ENCODE measurements around the gene YAP1.

The YAP1 gene

DNA sequence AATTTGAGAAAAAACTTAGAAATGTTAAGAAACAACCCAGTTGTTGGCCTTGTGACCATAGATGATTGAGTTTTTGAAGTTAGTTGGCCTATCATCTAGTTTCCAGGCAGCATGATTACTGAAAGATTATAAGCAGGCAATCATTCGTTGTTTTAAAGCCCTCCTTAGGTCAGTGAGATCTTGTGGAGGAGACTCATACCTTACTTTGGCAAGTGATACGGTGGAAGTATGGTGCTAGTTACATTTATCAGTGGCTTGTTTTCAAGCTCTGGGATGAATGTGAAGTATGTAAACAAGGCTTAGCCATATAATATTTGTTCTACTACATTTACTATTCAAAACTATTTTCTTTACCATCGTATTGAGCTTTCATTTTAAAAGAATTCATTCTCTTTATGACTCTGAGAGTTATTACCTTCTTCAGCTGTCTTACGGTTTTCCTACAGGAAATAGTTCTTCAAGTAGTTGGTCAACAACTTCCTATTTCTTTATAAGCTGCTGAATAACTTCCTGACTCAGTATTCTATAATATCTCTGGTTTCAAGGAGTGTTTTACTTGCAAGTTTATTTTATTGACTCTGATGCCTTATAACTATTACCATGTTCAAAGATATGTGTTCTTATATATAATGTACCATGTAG lies 7.3 kb downstream of the YAP1 start:
- no peak for DNase-seq

DNA sequence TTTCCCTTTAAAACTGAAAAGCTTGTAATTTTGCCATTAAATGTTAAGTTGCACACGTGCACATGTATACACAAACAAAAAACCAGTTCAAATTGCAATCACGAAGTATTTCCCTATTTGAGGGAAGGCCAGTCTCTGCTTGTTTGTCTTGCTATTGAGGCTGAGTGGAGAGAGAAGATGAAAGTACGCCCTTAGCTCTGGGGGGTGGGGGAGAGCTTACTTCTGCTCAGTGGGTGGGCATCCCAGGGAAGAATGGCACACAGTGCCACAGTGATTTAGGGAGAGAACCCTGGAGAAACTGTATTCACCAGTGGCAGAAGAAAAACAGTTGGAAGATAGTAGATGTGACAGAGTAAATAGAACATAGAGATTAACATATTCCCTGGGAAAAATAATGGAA lies 8.7 kb downstream of the YAP1 start:
- no peak for DNase-seq

DNA sequence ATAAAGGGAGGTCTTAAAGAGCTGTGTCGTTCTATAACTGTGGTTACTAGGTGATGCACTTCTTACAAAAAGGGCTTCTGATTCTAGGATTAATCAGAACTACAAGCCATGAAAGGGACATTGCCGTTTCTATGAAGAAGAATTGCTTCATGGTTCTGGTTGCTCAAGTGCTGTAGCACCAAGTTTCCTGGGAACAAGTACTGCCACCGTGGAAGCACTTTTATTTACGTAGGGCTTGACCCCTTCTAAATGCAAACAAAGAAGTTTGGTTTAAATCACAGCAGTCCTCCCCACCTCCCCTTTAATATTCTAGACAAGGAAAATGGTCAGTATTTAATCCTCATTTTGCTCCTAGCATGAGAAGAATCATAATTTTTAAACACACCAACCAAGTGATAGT lies 9.8 kb downstream of the YAP1 start:
- DNase-seq = no peak

DNA sequence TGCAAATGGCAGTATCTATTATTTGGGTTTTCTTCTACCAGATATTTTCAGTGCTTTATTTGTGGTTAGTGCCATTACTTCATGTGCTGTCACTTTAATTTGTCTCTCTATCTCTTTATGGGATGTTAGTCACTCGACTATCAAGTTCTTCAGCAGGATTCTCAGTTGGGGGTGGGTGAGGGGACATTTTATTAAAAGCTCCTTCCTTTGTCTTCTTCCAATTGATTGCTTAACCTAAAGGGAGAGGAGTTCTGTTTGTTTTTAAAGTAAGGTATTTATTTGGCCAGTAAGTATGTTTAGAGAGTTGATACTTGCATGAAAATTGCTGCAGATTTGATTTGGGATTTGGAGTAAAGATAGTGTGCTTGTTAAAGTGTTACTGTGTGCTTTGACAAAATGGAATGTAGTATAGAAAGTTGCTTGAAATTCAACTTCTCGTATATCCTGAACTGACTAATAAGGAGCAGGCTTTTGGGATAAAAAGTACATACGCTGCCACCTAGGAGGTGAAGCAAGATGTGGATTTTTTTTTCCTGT lies 10.3 kb downstream of the YAP1 start:
- DNase-seq = no peak

DNA sequence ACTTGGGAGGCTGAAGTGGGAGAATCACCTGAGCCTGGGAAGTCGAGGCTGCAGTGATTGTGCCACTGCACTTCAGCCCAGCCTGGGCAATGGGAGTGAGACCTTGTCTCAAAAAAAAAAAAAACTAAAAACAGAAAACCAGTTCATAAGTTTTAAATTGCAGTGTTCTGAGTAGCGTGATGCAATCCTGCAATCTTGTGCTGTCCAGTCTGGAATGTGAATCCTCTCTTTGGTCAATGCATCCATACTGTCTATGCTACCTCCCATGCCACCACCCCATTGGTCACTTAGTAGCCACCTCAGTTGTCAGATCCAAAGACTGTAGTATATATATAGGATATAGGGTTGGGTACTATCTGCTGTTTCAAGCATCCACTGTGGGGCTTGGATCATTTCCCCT lies 11.1 kb downstream of the YAP1 start:
- DNase-seq = no peak

DNA sequence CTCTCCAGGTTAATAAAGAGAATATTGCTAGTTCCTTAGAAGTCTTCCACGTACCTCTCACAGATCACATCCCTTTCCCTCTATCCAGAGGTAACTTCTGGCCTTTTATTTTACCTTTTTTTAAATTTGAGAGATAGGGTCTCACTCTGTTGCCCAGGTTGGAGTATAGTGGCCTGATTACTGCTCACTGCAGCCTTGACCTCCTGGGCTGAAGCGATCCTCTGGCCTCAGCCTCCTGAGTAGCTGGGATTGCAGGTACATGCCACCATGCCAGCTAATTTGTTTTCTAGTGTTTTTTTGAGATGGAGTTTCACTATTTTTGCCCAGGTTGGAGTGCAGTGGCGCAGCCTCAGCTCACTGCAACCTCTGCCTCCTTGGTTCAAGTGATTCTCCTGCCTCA lies 24.4 kb downstream of the YAP1 start:
- no peak for DNase-seq

DNA sequence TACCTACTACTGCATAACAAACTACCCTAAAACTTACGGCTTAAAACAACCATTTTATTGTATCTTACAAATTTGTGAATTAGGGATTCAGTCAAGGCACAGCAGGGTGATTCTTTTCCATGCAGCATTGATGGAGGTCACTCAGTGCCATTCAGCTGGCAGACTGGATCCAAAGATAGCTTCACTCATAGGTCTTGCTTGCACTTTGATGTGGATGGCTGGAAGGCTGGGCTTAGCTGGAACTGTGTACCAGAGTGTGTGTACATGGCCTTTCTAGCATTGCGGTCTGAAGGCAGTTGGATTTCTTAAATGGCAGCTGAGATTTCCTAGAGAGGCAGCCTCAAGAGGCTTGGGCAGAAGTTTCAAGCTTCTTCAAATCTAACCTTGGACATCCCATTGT lies 25.0 kb downstream of the YAP1 start:
- DNase-seq = no peak

DNA sequence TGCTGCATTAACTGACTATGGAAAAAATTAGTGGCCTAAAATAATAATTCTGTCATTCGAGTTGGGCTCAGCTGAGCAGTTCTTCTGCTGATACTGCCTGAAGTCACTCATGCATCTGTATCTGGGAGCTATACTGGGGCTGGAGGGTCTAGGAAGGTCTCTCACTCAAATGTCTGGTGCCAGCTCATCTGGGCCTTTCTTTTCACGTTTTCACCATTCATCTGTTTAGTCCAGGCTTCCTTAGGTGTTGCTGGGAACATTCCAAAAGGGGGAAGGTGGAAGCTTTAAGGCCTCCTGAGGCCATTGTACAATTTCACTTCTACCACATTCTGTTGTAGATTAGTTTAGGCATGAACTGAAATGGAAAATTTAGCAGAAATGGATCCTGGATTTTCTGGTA lies 28.0 kb downstream of the YAP1 start:
- DNase-seq = no peak

DNA sequence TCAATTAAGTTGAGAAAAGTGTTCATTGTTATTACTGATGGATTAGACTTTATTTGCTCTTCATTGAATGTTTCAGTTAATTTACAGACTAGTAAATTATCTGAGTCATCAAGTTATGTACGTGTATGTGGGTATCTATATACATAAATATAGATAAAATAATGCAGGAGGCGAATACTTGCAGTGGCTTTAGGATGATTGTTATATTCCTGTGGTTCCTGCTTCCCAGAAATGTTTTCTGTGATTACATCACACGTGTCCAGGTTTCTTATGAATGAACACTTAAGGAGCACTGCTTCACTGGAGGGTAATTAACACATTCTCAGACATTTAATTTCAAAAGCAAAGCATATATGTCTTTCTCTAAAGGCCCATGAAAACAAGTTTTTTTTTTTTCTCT lies 28.4 kb downstream of the YAP1 start:
- no peak for DNase-seq

DNA sequence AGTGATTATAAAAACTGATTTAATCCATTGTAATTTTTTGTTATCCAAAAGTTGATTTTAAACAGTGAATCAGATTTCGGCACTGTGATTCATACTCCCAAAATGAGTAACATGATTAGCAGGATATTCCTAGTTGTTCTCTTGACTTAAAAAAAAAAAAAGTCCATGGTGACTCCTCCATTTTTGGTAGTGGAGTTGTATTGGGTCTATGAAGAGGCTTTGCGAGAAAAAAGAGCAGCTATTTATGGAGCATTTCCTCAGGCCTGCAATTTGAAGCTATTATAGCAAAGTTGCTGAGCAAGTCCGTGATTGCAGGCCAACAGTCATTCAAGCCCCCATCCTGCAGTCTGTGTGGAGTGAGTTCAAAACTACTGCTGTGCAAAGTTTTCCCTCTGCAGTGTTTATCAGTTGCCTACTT lies 28.8 kb downstream of the YAP1 start:
- no peak for DNase-seq

DNA sequence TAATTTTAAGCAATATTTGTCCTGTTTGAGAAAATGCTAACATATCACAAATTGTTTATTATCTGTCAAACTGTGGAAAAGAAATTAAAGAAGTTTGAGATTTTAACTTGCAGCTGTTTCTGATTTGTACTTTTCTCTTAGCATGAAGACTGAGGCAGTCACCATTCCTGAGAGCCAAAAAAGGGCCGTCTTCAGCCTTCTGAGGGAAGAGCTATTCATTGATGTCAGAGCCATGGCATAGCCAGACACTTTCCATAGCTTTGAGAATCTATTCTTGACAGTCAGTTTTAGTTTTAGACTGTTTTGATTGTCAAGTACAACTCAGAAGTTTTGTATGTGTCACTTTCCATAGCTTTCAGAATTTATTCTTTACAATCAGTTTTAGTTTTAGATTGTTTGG lies 32.1 kb downstream of the YAP1 start:
- DNase-seq = no peak

DNA sequence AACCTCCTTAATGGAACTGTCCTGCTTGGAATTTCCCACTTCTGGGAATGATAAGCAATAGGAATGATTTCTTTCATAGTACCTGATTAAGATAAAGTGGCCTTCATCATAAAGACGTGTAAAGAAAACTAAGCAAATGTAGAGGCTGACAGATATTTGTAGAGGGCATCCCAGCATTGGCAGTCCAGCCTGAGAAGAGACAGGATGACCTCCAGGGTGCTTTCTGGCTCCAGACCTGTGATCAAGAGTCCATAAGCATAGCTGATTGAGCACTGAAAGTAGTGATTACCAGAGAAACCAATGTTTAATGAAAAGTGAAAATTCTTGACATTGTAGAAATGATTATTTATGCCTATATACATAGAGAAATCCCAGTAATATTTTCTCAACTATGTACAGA lies 33.6 kb downstream of the YAP1 start:
- no peak for DNase-seq

DNA sequence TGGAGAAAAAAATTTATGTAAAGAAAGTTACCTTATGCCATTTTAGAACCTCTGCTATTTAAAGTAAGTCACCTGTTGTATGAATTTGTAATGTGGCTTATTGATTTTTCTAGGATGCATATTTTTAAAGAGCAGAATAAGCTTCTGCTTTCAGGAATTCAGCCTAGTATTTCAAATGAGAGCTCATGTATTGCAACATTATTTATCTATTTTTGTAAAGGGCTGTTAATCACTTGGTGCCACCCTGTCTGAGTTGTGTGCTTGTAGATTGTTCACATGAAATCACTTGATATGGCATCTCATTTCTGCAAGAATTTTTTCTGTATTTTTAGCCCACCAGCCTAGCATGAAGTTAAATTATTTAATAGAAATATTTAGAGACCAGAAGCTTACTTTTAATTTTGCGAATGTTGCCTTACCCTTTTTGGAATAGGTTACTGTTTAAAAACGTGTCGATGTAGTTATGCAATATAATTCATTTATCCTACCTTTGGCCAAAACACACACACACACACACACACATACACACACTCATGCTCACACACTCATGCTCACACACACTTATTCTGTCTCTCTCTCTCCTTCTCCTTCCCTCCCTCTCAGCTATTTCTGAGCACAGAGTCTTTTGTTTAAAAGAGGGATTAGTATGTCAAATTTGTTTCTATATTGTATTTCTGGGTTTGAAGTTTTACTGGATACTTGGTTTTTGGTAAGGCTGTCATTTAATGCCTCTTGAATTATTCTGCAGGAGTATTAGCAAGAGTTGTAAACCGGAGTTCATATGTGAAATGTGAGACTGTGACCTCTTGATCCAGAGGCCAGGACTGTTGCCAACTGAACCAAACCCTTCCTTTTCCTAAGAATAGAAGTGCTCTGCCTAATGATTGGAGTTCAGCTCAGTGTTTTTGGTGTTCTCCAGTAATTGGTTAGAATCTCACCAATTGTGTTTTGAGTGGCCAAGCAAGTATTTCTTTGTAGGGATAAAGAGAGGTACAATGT lies 34.4 kb downstream of the YAP1 start:
- no peak for DNase-seq

DNA sequence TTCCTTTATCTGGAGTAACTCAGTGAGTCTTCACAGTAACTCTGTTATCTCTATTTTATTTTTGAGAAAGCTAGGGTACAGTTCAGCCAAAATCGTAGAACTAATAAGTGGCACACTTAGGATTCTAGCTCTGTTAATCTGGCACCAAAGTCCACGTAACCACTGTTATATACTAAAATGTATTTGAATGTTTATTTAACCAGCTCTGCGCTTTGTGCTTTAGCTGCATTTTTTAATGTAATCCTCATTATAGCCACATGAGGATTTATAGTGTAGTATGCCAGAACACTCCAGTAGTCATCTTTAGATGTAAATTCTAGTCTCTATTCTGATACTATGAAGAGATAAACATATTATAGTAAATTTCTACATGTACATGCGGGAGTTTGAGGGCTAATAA lies 36.8 kb downstream of the YAP1 start:
- DNase-seq = no peak

DNA sequence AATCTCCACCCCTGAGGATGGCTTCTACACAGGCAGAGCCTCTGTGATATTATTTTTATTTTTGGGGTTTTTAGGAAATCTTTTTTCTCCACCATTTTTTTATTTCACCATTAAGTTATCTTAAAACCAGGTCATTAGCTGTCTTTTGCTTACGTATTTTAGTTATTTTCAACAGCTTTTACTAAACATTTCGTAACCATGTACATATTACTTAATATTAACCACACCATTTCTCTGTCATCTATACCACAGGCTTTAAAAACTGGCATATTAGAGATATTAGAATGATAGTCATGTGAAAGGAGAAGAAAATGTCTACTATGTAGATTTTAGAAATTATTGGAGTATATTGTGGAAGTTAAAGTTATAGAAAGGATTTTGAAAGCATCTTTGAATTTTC lies 37.4 kb downstream of the YAP1 start:
- DNase-seq = no peak

DNA sequence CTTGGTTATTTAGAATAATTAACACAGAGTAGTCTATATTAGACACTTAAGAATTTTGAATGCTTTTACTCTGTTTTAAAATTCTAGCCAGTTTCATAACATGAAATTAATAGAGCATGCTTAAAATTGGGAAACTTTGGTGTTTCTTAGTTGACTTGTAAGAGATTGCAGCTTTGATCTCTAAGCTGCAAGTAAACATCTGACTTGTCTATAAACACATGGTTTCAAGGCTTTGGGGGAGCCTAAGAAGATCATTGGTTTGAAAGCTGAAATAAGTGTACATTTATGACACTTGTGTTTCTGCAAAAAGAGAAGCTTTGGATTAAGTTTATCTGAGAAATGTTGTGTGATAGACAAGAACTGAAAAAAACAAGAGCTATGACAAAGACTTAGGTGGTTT lies 37.8 kb downstream of the YAP1 start:
- no peak for DNase-seq

DNA sequence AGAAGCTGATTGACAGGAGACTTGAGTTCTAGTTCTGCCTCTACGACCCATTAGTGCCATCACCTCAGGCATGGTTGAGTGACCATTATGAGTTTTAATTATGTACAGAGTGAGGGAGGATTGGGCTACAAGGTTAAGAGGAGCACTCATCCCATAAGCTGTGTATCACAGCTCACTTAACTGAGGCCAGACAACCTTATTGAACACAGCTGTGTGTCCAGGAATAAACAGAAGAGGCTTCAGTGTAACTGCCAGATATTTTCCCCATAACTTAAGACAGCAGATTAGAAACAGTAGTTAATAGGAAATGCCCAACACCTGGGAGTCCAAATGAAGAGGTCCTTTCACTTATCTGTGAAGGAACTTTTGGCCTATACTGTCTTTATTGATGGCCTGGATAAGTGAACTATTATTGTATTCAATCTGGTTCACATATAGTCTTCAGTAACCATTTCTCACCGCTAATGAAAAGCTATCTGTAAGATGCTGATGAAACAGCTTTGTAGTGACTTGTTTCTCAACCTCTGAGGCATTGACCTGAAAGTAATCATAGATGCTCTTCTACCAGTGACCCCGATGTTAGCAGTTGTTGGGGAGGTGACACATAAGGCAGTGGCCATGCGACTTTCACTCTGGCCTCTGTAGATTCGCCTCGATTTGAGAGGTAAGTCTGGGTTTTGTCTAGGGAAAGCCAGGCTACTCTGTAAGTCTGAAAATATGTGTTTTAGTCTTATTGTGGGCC lies 41.7 kb downstream of the YAP1 start:
- DNase-seq = no peak

DNA sequence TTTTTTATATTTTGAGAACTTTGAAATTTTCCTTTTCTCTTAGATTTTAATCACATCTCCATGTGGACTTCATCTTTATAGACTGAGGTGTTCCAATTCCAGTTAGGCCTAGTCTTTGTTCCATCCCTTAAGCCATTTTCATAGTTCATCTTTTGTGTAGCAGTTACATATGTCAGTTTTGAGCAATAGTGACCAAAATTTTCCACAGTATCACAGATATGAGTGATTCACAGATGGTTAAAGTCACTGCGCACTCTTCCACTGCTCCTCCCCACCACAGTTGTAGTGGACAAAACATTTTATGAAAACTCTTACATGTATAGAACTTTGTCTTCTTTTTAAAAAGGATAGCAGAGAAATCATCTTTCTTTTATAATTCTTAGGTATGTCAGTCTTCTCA lies 42.8 kb downstream of the YAP1 start:
- no peak for DNase-seq

DNA sequence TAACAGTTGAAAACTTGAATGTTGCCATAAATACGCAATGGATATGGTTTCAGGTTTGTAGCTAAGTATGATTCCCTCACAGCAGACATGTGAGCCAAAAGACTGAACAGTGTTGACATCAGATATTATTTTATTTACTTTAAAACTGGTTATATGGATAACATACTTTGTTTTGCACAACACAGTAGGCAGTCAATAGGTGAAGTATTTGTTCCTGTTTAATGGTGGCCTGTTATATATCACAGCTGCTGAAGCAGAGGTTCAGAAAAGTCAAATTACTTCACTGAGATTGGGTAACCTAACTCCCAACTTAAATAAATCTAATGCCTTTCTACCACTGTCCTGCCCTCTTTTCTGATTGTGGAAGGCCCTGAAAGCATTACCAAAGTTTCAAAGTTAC lies 44.6 kb downstream of the YAP1 start:
- no peak for DNase-seq

DNA sequence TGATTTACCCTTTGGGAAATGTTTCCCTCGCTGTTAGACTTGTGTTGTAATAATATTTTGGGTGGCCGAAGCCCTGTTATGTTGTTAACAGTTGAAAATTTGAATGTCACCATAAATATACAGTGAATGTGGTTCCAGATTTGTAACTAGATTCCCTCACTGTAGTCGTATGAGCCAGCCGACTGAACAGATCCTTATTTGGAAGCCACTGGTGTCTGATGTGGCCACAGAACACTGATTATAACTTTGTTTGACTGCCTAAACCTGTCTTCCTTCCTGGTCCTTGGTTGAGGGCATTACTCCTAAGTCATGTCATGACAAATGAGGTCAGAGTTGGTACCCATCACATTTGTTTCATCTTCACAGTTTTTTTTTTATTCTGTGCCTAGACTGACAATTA lies 45.4 kb downstream of the YAP1 start:
- DNase-seq = no peak

DNA sequence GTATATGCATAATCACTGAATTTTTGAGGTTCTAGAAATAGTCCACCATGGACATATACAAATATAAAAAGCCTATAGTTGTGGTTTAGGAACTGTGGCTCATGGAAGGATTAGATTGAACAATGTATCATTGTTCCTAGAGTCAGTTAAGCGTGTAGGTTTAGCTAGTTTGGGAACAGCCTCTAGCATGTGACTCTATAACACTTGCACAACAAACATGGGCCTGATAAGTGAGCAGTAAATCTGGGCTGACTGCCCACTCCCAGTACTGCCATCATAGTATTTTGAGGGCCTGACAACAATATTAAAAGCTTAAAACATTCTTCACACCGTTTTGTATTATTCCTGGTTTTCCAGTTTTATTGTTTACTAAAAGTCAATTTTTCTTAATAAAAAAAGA lies 47.0 kb downstream of the YAP1 start:
- no peak for DNase-seq

DNA sequence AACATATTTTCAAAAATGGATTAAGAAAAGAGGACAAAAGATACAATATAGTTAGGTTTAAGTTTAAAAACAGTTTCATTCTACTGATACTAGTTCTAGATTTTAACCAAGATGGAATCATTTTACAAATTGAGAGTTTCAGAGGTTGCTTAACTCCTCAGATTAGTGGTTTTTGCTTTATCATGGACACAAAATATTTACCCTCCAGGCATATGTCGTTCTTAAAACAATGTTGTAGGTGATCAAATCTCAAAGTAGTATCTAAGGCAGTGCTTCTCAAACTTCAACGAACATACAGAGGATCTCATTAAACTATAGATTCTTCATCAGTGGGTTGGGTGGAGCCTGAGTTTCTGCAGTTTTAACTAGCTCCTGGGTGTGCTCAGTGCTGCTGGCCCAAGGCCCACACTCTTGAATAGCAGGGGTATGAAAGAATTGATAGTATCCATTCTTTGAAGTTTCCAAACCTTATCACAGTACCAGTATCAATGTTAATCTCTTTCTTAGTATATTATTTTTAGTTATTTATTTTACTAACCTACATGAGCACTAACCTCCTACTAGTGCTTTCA lies 48.0 kb downstream of the YAP1 start:
- no peak for DNase-seq

DNA sequence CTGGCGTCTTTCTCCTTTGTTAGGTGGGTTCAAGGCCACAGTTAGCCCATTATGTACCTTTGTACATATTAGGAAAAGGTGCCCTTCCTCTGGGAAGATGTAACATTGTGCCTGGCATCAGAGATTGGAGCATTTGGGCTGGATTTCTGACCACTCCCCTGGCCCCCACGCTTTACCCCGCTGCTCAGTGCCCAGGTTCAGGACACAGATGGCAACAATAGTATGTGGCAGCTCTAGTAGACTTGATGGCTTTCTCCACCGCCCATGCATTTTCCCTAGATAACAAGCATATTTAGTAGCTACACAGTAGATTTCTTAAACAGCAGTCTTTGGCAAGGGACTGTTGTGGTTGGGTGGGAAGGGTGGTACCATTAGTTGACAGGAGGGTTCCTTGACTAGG lies 53.1 kb downstream of the YAP1 start:
- no peak for DNase-seq
